Fibroblast of lung (primary cell): Measurements from ENCODE around the gene ABCB8. TPM values are rescaled to one million over a fixed set of nuclear protein-coding genes. Genes with fewer than 3 reads are reported as not detected.
"Not testable (repeated sequence)": the region's sequence is repeated elsewhere in the genome, so short reads cannot be mapped to it uniquely, and the experiment has no call there.

ENCODE experiments used
- DNase-seq, 2 donors: peaks; one replicate each; pipeline versions ENCODE4 v3.0.0 to v3.0.0-alpha.2; 2010; ENCODE audit warnings: low read depth in 2 of 2
- H2AFZ ChIP-seq: 2 replicates; pipeline ENCODE4 v1.5.1; 2012; ENCODE audit warnings: low read length, control low read depth, inconsistent platforms
- H3K27ac ChIP-seq: 2 replicates; pipeline ENCODE4 v1.5.1; 2011; ENCODE audit warnings: low read length, control low read depth; ENCODE audit not compliant: insufficient read depth
- H3K27me3 ChIP-seq: 2 replicates; pipeline ENCODE4 v1.5.1; 2011; ENCODE audit warnings: mild to moderate bottlenecking, low read length; ENCODE audit not compliant: control insufficient read depth, insufficient read depth
- H3K36me3 ChIP-seq: 2 replicates; pipeline ENCODE4 v1.5.1; 2011; ENCODE audit warnings: low read length; ENCODE audit not compliant: control insufficient read depth, insufficient read depth
- H3K4me1 ChIP-seq: 2 replicates; pipeline ENCODE4 v1.5.1; 2011; ENCODE audit warnings: low read length; ENCODE audit not compliant: control insufficient read depth, insufficient read depth; ENCODE audit errors: extremely low read depth
- H3K4me2 ChIP-seq: 2 replicates; pipeline ENCODE4 v1.5.1; 2011; ENCODE audit warnings: low read length, control low read depth; ENCODE audit not compliant: insufficient read depth; ENCODE audit errors: extremely low read depth
- H3K4me3 ChIP-seq, 4 experiments: fragments of 200-600 bp in 1 of 4; sonication (generic) in 1 of 4; replicated peaks in 1 of 4; 2 replicates each; pipeline ENCODE4 v1.5.1; 2011 to 2016; ENCODE audit warnings: low read length in 4 of 4, low read depth in 3 of 4, mild to moderate bottlenecking in 3 of 4, control low read depth in 2 of 4, inconsistent platforms in 1 of 4, mixed read lengths in 1 of 4; ENCODE audit not compliant: insufficient read depth in 1 of 4; ENCODE audit errors: control extremely low read depth in 1 of 4
- H3K79me2 ChIP-seq: 2 replicates; pipeline ENCODE4 v1.5.1; 2012; ENCODE audit warnings: mild to moderate bottlenecking, low read length, inconsistent platforms; ENCODE audit not compliant: control insufficient read depth, insufficient read depth
- H3K9ac ChIP-seq: 2 replicates; pipeline ENCODE4 v1.5.1; 2011; ENCODE audit warnings: mild to moderate bottlenecking, low read length, control low read depth; ENCODE audit not compliant: insufficient read depth
- H3K9me3 ChIP-seq: 2 replicates; pipeline ENCODE4 v1.5.1; 2012; ENCODE audit warnings: low read depth, low read length; ENCODE audit not compliant: control insufficient read depth, insufficient read depth
- H4K20me1 ChIP-seq: 2 replicates; pipeline ENCODE4 v1.5.1; 2011; ENCODE audit warnings: low read length; ENCODE audit not compliant: control insufficient read depth, insufficient read depth; ENCODE audit errors: extremely low read depth
- EZH2 ChIP-seq: IDR thresholded peaks from 2 replicates; pipeline ENCODE4 v1.5.1; 2012; ENCODE audit warnings: low read length, control low read depth, mild to moderate bottlenecking; ENCODE audit errors: missing control alignments
- polyA plus RNA-seq, 2 donors: library from polyadenylated mRNA; depleted of rRNA in 1 of 2; stranded (reverse) in 1 of 2; unstranded in 1 of 2; fragments of >200 nt; gene quantifications; 2 replicates each; pipeline ENCODE4 v1.2.1, GENCODE V29; 2011 to 2012; ENCODE audit warnings: missing spikeins in 1 of 2
- total RNA-seq: library from RNA; depleted of rRNA; stranded (reverse); fragments of >200 nt; gene quantifications from 2 replicates; pipeline ENCODE4 v1.2.1, GENCODE V29; 2014
- TF ChIP-seq, protein P1 (sequence below), 2 donors: IDR thresholded peaks in 1 of 2; conservative IDR thresholded peaks in 1 of 2; 1 replicate in 1 of 2; 2 replicates in 1 of 2; pipeline ENCODE4 v1.5.1; 2011 to 2012; ENCODE audit warnings: low read length in 2 of 2, control low read depth in 1 of 2, inconsistent platforms in 1 of 2, low read depth in 1 of 2, mild to moderate bottlenecking in 1 of 2

The ABCB8 gene
- total and polyA plus RNA-seq, 2 donors (not counting 1 experiment from before 2014, with no cell fraction given), result 12.1 to 20.0 TPM

GRCh38 chr7:151027728-151028130 lies 521 bp upstream of the ABCB8 start:
- not testable (repeated sequence) for H3K9me3 ChIP-seq, DNase-seq, H3K27me3 ChIP-seq, H4K20me1 ChIP-seq, H3K4me1 ChIP-seq, H3K79me2 ChIP-seq, H3K36me3 ChIP-seq
- H3K27ac ChIP-seq, result peak overlapping the region; percentile 87
- H3K4me3 ChIP-seq, result peak overlapping the region; percentile 39 to 89 (median 70)
- peak overlapping the region; percentile 55 for H3K9ac ChIP-seq
- H3K4me2 ChIP-seq, result peak overlapping the region; percentile 77
- peak overlapping the region; percentile 31 for H2AFZ ChIP-seq

- peak overlapping the region; percentile 59 to 89 (median 71) for H3K4me3 ChIP-seq
- no peak for DNase-seq
- H3K27ac ChIP-seq, result peak overlapping the region; percentile 84
Measured at GRCh38 chr7:151028948-151029501, 775 bp downstream of the ABCB8 start.

GRCh38 chr7:151031011-151031410 lies 2.8 kb downstream of the ABCB8 start:
- Histone ChIP-seq H3K79me2 (peaks cover 2% of the 10 kb centered on the region), H3K27me3 (no peaks in the 10 kb centered on the region), H3K4me1 (no peaks in the 10 kb centered on the region), H4K20me1 (no peaks in the 10 kb centered on the region), H2AFZ (no peak overlapping the region), H3K36me3 (peaks cover 9% of the 10 kb centered on the region), H3K4me2 (no peak overlapping the region), H3K4me3 (no peak overlapping the region), H3K9ac (no peak overlapping the region), H3K27ac (no peak overlapping the region), H3K9me3 (no peaks in the 10 kb centered on the region)
- DNase-seq, result no peak
- TF ChIP-seq EZH2, result no peak
- TF ChIP-seq, protein P1, sequence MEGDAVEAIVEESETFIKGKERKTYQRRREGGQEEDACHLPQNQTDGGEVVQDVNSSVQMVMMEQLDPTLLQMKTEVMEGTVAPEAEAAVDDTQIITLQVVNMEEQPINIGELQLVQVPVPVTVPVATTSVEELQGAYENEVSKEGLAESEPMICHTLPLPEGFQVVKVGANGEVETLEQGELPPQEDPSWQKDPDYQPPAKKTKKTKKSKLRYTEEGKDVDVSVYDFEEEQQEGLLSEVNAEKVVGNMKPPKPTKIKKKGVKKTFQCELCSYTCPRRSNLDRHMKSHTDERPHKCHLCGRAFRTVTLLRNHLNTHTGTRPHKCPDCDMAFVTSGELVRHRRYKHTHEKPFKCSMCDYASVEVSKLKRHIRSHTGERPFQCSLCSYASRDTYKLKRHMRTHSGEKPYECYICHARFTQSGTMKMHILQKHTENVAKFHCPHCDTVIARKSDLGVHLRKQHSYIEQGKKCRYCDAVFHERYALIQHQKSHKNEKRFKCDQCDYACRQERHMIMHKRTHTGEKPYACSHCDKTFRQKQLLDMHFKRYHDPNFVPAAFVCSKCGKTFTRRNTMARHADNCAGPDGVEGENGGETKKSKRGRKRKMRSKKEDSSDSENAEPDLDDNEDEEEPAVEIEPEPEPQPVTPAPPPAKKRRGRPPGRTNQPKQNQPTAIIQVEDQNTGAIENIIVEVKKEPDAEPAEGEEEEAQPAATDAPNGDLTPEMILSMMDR (conservative IDR thresholded peaks at IDR 0.05 in 1 of 2, IDR thresholded peaks at IDR 0.05 in 1 of 2; ENCODE audit: low read depth in 1 of 2, low read length in 2 of 2), result no peak

More at GRCh38 chr7:151028948-151029501, 775 bp downstream of the ABCB8 start:
- Histone ChIP-seq H3K4me2 (peak overlapping the region; percentile 76), H3K79me2 (peaks cover 2% of the 10 kb centered on the region), H2AFZ (no peak overlapping the region), H3K4me1 (no peaks in the 10 kb centered on the region), H4K20me1 (no peaks in the 10 kb centered on the region), H3K9me3 (no peaks in the 10 kb centered on the region), H3K36me3 (no peaks in the 10 kb centered on the region), H3K9ac (peak overlapping the region; percentile 80), H3K27me3 (peaks cover 3% of the 10 kb centered on the region)
- TF ChIP-seq EZH2, result no peak
- TF ChIP-seq, protein P1 (conservative IDR thresholded peaks at IDR 0.05 in 1 of 2, IDR thresholded peaks at IDR 0.05 in 1 of 2; ENCODE audit: low read depth in 1 of 2, low read length in 2 of 2), result no peak
